ENCODE measurements around the gene NAB2. TPM values are rescaled to one million over a fixed set of nuclear protein-coding genes. Genes with fewer than 3 reads are reported as not detected.

NAB2 gene
- total and polyA plus RNA-seq, 2 donors: 25.6 to 39.1 TPM

- peak; percentile 87 for DNase-seq (ENCODE audit: extremely low spot score)
- Histone ChIP-seq H3K36me3 (ENCODE audit: insufficient read depth) (no peaks in the 10 kb centered on the region), H3K4me1 (ENCODE audit: insufficient read depth) (no peaks in the 10 kb centered on the region), H3K27ac (ENCODE audit: low read depth) (peak overlapping the region; percentile 99), H3K4me3 (ENCODE audit: low read depth, low read length) (no peak overlapping the region)
- WGBS: 3% methylated on average over 12 of the region's 12 CpGs
These were observed 2.9 kb upstream of the NAB2 start for GRCh38 chr12:57085999-57086492.

GRCh38 chr12:57086493-57087009 is 2.4 kb upstream of the NAB2 start:
- peak; percentile 83 for DNase-seq (ENCODE audit: extremely low spot score)
- under 1% methylated on average over 14 of the region's 14 CpGs for WGBS
- no peaks in the 10 kb centered on the region for H3K36me3 ChIP-seq (ENCODE audit: insufficient read depth)
- H3K27ac ChIP-seq (ENCODE audit: low read depth): peak overlapping the region; percentile 99
- peak overlapping the region; percentile 65 for H3K4me3 ChIP-seq (ENCODE audit: low read depth, low read length)
- H3K4me1 ChIP-seq (ENCODE audit: insufficient read depth): no peaks in the 10 kb centered on the region

- under 1% methylated on average over 52 of the region's 52 CpGs for WGBS
- no peaks in the 10 kb centered on the region for H3K4me1 ChIP-seq (ENCODE audit: insufficient read depth)
- H3K4me3 ChIP-seq (ENCODE audit: low read depth, low read length): peak overlapping the region; percentile 65
- H3K27ac ChIP-seq (ENCODE audit: low read depth): peak overlapping the region; percentile 99
- no peaks in the 10 kb centered on the region for H3K36me3 ChIP-seq (ENCODE audit: insufficient read depth)
- DNase-seq (ENCODE audit: extremely low spot score): peak; percentile 70
These were observed 1.8 kb upstream of the NAB2 start for GRCh38 chr12:57087010-57087690.

GRCh38 chr12:57087691-57088353 is 1.1 kb upstream of the NAB2 start:
- peak overlapping the region; percentile 65 for H3K4me3 ChIP-seq (ENCODE audit: low read depth, low read length)
- peak overlapping the region; percentile 97 for H3K27ac ChIP-seq (ENCODE audit: low read depth)
- no peaks in the 10 kb centered on the region for H3K36me3 ChIP-seq (ENCODE audit: insufficient read depth)
- under 1% methylated on average over 37 of the region's 37 CpGs for WGBS
- H3K4me1 ChIP-seq (ENCODE audit: insufficient read depth): no peaks in the 10 kb centered on the region
- peak; percentile 94 for DNase-seq (ENCODE audit: extremely low spot score)

- peak overlapping the region; percentile 82 for H3K27ac ChIP-seq (ENCODE audit: low read depth)
- H3K4me1 ChIP-seq (ENCODE audit: insufficient read depth): no peaks in the 10 kb centered on the region
- DNase-seq (ENCODE audit: extremely low spot score): peak; percentile 50
- under 1% methylated on average over 45 of the region's 45 CpGs for WGBS
- no peaks in the 10 kb centered on the region for H3K36me3 ChIP-seq (ENCODE audit: insufficient read depth)
- H3K4me3 ChIP-seq (ENCODE audit: low read depth, low read length): peak overlapping the region; percentile 80
These were observed 644 bp downstream of the NAB2 start for GRCh38 chr12:57089271-57090245.

- DNase-seq (ENCODE audit: extremely low spot score): no peak
- 31% methylated on average over 6 of the region's 6 CpGs for WGBS
- Histone ChIP-seq H3K36me3 (ENCODE audit: insufficient read depth) (no peaks in the 10 kb centered on the region), H3K27ac (ENCODE audit: low read depth) (no peak overlapping the region), H3K4me1 (ENCODE audit: insufficient read depth) (no peaks in the 10 kb centered on the region), H3K4me3 (ENCODE audit: low read depth, low read length) (peak overlapping the region; percentile 80)
These were observed 1.6 kb downstream of the NAB2 start for GRCh38 chr12:57090490-57090889.

GRCh38 chr12:57090924-57091637 is 2.2 kb downstream of the NAB2 start:
- 54% methylated on average over 22 of the region's 22 CpGs for WGBS
- Histone ChIP-seq H3K36me3 (ENCODE audit: insufficient read depth) (no peaks in the 10 kb centered on the region), H3K27ac (ENCODE audit: low read depth) (no peak overlapping the region), H3K4me3 (ENCODE audit: low read depth, low read length) (peak overlapping the region; percentile 80), H3K4me1 (ENCODE audit: insufficient read depth) (no peaks in the 10 kb centered on the region)
- DNase-seq (ENCODE audit: extremely low spot score): no peak

GRCh38 chr12:57091638-57092528 is 3.0 kb downstream of the NAB2 start:
- DNase-seq (ENCODE audit: extremely low spot score): no peak
- WGBS: 71% methylated on average over 25 of the region's 25 CpGs
- Histone ChIP-seq H3K27ac (ENCODE audit: low read depth) (no peak overlapping the region), H3K4me1 (ENCODE audit: insufficient read depth) (no peaks in the 10 kb centered on the region), H3K4me3 (ENCODE audit: low read depth, low read length) (no peak overlapping the region), H3K36me3 (ENCODE audit: insufficient read depth) (no peaks in the 10 kb centered on the region)

GRCh38 chr12:57092529-57092862 is 3.6 kb downstream of the NAB2 start:
- Histone ChIP-seq H3K27ac (ENCODE audit: low read depth) (no peak overlapping the region), H3K36me3 (ENCODE audit: insufficient read depth) (no peaks in the 10 kb centered on the region), H3K4me3 (ENCODE audit: low read depth, low read length) (no peak overlapping the region), H3K4me1 (ENCODE audit: insufficient read depth) (no peaks in the 10 kb centered on the region)
- DNase-seq (ENCODE audit: extremely low spot score): no peak
- 69% methylated on average over 5 of the region's 5 CpGs for WGBS

- H3K4me1 ChIP-seq (ENCODE audit: insufficient read depth): no peaks in the 10 kb centered on the region
- 78% methylated on average over 4 of the region's 4 CpGs for WGBS
- H3K27ac ChIP-seq (ENCODE audit: low read depth): peak overlapping the region; percentile 48
- no peaks in the 10 kb centered on the region for H3K36me3 ChIP-seq (ENCODE audit: insufficient read depth)
- no peak overlapping the region for H3K4me3 ChIP-seq (ENCODE audit: low read depth, low read length)
- DNase-seq (ENCODE audit: extremely low spot score): no peak
These were observed 4.0 kb downstream of the NAB2 start for GRCh38 chr12:57092876-57093414.

- WGBS: 32% methylated on average over 24 of the region's 24 CpGs
- H3K36me3 ChIP-seq (ENCODE audit: insufficient read depth): no peaks in the 10 kb centered on the region
- no peaks in the 10 kb centered on the region for H3K4me1 ChIP-seq (ENCODE audit: insufficient read depth)
- H3K4me3 ChIP-seq (ENCODE audit: low read depth, low read length): no peak overlapping the region
- peak; percentile 51 for DNase-seq (ENCODE audit: extremely low spot score)
- H3K27ac ChIP-seq (ENCODE audit: low read depth): peak overlapping the region; percentile 74
These were observed 4.7 kb downstream of the NAB2 start for GRCh38 chr12:57093415-57094207.
